ENCODE results near the gene DNAJB12.

Gene DNAJB12

DNA sequence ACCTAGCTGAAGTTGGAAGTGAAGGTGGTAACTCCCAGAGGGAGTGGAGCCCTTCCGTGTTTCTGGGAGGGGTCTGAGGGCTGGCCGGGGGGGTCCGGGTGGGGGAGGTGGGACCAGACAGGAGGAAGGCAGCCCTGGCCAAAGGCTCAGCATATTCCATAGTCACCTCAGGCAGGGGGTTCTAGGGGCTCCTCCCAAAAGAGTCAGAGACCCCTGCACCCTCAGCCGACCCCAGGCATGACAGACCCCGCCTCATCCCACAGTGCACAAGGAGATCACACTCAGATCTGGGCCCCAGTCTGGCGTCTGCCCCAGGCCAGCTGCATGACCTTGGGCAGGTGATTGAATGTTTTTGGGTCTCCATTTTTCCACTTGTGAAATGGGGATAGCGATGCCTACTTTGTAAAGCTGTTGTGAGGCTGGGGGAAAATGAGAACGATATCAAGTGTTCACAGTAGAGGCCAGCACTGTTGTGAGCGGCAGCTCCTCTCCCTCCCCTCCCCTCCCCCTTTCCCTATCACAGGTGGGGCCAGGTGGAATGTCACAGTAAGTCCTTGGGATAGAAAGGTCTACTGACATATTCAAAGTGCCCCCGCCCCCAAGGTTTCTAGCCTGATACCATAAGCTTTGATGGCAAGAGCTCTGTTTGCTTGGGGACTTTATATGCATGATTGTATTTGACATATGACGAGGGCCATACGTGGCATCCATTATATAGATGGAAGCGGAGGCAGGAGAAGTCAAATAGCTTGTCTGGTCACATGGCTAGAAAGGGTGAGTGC lies 33.3 kb downstream of the DNAJB12 start:
- no peak overlapping the region for H3K9ac ChIP-seq
- H3K4me1 ChIP-seq = peaks cover 40% of the 10 kb centered on the region
- H3K4me2 ChIP-seq (ENCODE audit: low read length) = no peak overlapping the region
- no peak overlapping the region for H2AFZ ChIP-seq
- H3K27me3 ChIP-seq (ENCODE audit: control insufficient read depth, insufficient read depth, low read length) = no peaks in the 10 kb centered on the region
- H3K79me2 ChIP-seq = no peaks in the 10 kb centered on the region
- no peak overlapping the region for H3K4me3 ChIP-seq (ENCODE audit: low read depth, low read length)
- no peaks in the 10 kb centered on the region for H3K9me3 ChIP-seq (ENCODE audit: control insufficient read depth, low read length)
- peak overlapping the region; percentile 66 for H3K27ac ChIP-seq
- TF ChIP-seq, protein P1, sequence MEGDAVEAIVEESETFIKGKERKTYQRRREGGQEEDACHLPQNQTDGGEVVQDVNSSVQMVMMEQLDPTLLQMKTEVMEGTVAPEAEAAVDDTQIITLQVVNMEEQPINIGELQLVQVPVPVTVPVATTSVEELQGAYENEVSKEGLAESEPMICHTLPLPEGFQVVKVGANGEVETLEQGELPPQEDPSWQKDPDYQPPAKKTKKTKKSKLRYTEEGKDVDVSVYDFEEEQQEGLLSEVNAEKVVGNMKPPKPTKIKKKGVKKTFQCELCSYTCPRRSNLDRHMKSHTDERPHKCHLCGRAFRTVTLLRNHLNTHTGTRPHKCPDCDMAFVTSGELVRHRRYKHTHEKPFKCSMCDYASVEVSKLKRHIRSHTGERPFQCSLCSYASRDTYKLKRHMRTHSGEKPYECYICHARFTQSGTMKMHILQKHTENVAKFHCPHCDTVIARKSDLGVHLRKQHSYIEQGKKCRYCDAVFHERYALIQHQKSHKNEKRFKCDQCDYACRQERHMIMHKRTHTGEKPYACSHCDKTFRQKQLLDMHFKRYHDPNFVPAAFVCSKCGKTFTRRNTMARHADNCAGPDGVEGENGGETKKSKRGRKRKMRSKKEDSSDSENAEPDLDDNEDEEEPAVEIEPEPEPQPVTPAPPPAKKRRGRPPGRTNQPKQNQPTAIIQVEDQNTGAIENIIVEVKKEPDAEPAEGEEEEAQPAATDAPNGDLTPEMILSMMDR (IDR thresholded peaks at IDR 0.05) = no peak
- no peaks in the 10 kb centered on the region for H3K36me3 ChIP-seq (ENCODE audit: control insufficient read depth, insufficient read depth, low read length)

- H3K4me2 ChIP-seq (ENCODE audit: low read length) = peak overlapping the region; percentile 6
- H3K4me1 ChIP-seq = peaks cover 46% of the 10 kb centered on the region
- H3K4me3 ChIP-seq (ENCODE audit: low read depth, low read length) = no peak overlapping the region
- TF ChIP-seq, protein P1 (IDR thresholded peaks at IDR 0.05) = no peak
- H3K27me3 ChIP-seq (ENCODE audit: control insufficient read depth, insufficient read depth, low read length) = no peaks in the 10 kb centered on the region
- peak overlapping the region; percentile 51 for H2AFZ ChIP-seq
- no peak overlapping the region for H3K9ac ChIP-seq
- no peaks in the 10 kb centered on the region for H3K9me3 ChIP-seq (ENCODE audit: control insufficient read depth, low read length)
- peak overlapping the region; percentile 66 for H3K27ac ChIP-seq
- H3K36me3 ChIP-seq (ENCODE audit: control insufficient read depth, insufficient read depth, low read length) = no peaks in the 10 kb centered on the region
- no peaks in the 10 kb centered on the region for H3K79me2 ChIP-seq
These were observed 34.0 kb downstream of the DNAJB12 start for GRCh38 chr10:72320676-72321247.

DNA sequence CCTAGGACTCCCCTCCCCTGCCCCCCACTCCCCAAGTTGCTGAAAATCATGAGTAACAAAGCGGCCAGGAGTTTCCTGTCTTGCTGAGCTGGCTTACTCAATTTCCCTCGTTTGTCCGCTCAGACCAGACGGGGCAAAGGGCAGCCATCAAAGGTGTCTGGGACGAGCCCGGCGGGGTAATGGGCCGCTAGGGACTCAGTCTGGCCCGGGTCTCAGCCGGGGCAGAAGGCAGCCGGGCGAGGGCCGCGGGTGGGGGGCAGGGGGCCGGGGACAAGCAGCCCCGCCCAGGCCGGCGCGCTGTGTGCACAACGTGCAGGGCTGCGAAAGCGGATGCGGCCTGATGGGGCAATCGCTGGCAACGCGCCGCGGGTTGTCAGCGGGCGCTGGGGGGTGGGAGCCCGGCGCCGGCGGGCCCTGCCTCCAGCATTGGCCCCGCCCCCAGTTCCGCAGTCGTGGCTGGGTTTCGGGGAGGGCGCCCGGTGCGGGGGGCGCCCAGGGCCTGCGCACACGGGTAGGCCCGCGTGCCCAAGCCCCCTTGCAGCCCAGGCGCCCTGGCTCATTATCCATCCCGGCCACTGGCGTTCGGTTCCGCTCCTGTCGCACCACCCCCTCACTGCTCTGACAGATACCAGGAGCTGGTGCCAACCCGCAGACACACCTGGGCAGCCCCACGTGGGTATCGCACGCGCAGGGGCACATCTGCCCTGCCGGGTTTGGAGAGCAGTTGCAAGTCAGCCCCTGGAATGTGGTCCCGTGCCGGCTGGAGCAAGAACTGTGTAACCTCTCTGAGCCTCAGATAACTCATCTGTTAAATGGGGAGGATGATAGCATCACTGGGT lies 35.1 kb downstream of the DNAJB12 start:
- Histone ChIP-seq H2AFZ (peak overlapping the region; percentile 58), H3K4me1 (peaks cover 43% of the 10 kb centered on the region)

DNA sequence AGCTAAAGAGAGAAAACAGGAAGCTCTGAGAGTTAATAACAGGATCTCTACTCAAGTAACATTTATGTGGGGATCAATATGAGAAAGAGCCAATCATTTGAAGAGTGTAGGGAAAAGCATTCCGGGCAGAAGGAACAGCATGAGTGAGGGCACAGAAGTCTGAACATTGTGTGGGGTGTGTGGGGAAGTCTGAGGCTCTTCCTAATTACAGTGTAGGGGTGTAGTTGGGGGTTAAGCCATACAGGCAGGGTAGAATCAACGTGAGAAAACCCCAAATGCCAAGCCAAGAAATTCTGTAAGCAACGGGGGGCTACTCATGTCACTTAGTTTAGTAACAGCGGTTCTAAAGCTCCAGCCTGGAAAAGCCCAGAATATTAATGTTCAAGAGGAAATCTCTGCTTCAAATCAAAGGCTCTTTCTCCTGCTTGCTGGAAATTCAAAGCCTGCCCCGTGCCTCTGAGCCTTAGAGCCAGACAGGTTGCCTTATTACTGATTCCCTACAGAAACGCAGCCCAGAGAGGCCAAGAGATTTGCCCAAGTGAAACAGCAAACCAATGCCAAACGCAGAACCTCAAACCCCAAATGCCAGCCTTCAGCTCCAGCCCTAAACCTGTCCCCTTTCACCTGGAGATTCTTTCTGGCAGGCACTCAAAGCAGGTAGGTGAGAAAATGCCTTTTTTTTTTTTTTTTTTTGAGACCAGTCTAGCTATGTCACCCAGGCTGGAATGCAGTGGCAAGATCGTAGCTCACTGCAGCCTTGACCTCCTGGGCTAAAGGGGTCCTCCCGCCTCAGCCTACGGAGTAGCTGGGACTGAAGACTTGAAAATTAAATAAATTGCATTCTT lies 36.1 kb downstream of the DNAJB12 start:
- Histone ChIP-seq H3K4me2 (ENCODE audit: low read length) (peak overlapping the region; percentile 55), H3K27me3 (ENCODE audit: control insufficient read depth, insufficient read depth, low read length) (no peaks in the 10 kb centered on the region), H3K4me1 (peaks cover 42% of the 10 kb centered on the region), H3K4me3 (ENCODE audit: low read depth, low read length) (no peak overlapping the region), H3K79me2 (no peaks in the 10 kb centered on the region), H3K9me3 (ENCODE audit: control insufficient read depth, low read length) (no peaks in the 10 kb centered on the region), H3K36me3 (ENCODE audit: control insufficient read depth, insufficient read depth, low read length) (no peaks in the 10 kb centered on the region), H2AFZ (peak overlapping the region; percentile 58), H3K27ac (peak overlapping the region; percentile 66), H3K9ac (no peak overlapping the region)
- TF ChIP-seq, protein P1 (IDR thresholded peaks at IDR 0.05) = no peak

More for the DNA sequence above, 35.1 kb downstream of the DNAJB12 start:
- no peaks in the 10 kb centered on the region for H3K27me3 ChIP-seq (ENCODE audit: control insufficient read depth, insufficient read depth, low read length)
- H3K27ac ChIP-seq = peak overlapping the region; percentile 66
- H3K4me3 ChIP-seq (ENCODE audit: low read depth, low read length) = peak overlapping the region; percentile 40
- H3K9ac ChIP-seq = no peak overlapping the region
- no peaks in the 10 kb centered on the region for H3K9me3 ChIP-seq (ENCODE audit: control insufficient read depth, low read length)
- H3K4me2 ChIP-seq (ENCODE audit: low read length) = peak overlapping the region; percentile 55
- TF ChIP-seq, protein P1 (IDR thresholded peaks at IDR 0.05) = no peak
- H3K79me2 ChIP-seq = no peaks in the 10 kb centered on the region
- no peaks in the 10 kb centered on the region for H3K36me3 ChIP-seq (ENCODE audit: control insufficient read depth, insufficient read depth, low read length)
